GM12865 (cell line): Measurements from ENCODE around the gene SEMA5A.

Experiments used
- DNase-seq: peaks from one replicate; pipeline ENCODE4 v3.0.0; 2010; ENCODE audit warnings: low read depth
- H3K4me3 ChIP-seq: 2 replicates; pipeline ENCODE4 v1.5.1; 2011; ENCODE audit warnings: mild to moderate bottlenecking, low read depth, low read length, control low read depth
- TF ChIP-seq, protein P1 (sequence below): IDR thresholded peaks from 2 replicates; pipeline ENCODE4 v1.5.1; 2011; ENCODE audit warnings: low read length, control low read depth, low read depth, inconsistent platforms; ENCODE audit not compliant: insufficient read depth; ENCODE audit errors: missing control alignments

The SEMA5A gene

DNA sequence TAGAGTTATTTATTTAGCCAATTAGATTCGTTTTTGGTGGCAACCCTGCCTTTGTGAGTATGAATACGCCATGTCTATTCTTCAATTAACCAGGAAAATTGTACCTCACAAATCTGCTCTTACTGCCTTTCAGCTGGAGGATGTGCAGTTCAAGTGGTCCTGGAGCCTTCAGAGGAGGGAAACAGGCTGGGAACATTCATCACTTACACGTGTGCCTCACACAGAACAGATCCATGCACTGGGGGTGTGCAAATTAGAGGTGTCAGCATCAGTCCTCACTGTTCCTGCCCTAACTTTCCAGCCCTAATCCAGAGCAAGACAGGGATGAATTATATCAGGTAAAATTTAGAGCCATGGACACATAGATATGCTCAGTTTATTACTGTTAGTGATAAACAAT lies 65.4 kb downstream of the SEMA5A start:
- TF ChIP-seq, protein P1, sequence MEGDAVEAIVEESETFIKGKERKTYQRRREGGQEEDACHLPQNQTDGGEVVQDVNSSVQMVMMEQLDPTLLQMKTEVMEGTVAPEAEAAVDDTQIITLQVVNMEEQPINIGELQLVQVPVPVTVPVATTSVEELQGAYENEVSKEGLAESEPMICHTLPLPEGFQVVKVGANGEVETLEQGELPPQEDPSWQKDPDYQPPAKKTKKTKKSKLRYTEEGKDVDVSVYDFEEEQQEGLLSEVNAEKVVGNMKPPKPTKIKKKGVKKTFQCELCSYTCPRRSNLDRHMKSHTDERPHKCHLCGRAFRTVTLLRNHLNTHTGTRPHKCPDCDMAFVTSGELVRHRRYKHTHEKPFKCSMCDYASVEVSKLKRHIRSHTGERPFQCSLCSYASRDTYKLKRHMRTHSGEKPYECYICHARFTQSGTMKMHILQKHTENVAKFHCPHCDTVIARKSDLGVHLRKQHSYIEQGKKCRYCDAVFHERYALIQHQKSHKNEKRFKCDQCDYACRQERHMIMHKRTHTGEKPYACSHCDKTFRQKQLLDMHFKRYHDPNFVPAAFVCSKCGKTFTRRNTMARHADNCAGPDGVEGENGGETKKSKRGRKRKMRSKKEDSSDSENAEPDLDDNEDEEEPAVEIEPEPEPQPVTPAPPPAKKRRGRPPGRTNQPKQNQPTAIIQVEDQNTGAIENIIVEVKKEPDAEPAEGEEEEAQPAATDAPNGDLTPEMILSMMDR: no peak

DNA sequence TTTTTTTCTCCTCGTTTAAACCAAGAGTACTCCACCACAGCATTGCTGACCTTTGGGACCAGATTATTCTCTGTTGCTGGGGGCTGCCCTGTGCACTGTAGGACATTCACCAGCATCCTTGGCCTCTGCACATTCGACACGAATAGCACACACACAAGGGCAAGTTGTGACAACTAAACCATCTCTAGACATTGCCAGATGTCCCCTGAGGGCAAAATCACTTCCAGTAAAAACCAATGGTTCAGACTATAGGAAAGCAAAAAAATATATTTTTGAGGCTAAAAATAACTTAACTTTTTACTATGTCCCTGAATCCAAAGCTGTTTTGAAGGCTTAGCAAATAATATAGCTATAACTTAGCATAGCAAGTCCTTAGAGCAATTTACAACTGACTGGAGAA lies 65.9 kb downstream of the SEMA5A start:
- TF ChIP-seq, protein P1: no peak
- no peak for DNase-seq
- no peak overlapping the region for H3K4me3 ChIP-seq

More for the DNA sequence above, 65.4 kb downstream of the SEMA5A start:
- H3K4me3 ChIP-seq: no peak overlapping the region
- no peak for DNase-seq

DNA sequence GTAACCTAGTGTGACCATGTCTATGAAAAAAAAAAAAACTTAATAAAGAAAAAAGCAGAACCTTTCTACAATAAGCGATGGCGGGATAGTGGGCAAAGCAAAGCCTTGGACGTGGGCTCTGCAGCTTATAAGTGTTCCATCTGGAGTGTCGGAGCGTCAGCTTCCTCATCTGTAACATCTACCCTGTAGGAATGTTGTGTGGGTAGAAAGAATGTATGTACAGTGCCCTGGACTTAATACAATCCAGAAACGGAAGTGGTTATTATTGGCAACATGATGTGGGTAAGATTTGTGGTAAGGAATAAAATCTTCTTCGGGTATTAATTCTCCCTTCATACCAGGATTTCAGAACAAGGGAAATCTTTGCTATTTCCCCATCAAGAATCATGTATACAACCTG lies 66.5 kb downstream of the SEMA5A start:
- DNase-seq: no peak
- TF ChIP-seq, protein P1: no peak
- H3K4me3 ChIP-seq: no peak overlapping the region

DNA sequence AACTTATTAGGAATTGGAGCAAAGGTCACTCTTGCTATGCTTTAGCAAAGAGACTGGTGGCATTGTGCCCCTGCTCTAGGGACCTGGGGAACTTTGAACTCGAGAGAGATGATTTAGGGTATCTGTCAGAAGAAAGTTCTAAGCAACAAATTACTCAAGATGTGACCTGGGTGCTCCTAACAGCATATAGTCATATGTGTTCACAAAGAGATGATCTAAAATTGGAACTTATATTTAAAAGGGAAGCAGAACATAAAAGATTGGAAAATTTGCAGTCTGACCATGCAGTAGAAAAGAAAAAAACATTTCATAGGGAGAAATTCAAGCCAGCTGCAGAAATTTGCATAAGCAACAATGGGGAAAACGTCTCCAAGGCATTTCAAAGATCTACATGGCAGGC lies 68.3 kb downstream of the SEMA5A start:
- DNase-seq: no peak
- H3K4me3 ChIP-seq: no peak overlapping the region
- TF ChIP-seq, protein P1: no peak

DNA sequence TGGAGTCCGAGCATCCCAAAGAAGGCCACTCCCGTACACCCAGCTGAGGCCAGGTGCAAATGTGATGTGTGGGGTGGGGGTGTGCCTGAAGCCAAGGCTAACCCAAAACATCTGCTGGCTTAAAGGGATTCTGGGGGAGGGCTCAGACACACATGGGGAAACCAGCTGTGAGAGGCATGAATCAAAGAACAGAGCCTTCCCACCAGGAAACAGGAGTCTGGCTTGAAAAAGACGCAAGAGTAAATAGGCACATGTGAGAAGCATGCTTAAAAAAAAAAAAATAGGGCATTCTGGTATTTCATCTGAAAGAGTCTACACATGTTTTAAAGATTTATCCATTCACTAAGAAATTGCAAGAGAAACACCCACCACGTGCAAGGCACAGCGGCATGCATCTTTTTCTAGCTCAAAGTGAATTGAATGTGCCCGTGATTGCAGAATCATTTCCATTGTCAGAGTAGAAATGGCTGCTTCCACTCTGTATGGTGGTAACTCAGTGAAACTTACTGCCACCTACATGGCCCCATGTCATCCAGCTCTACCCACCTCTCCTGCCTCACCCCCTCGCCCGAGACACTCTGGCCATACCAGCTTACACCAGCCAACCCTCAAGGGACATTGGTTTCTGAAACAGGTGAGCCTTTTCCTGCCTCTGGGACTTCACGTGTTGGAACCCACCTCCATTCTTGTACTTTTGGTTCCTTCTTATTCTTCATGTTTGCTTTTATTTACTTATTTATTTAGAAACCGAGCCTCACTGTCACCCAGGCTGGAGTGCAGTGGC lies 71.5 kb downstream of the SEMA5A start:
- H3K4me3 ChIP-seq: no peak overlapping the region
- TF ChIP-seq, protein P1: no peak
- no peak for DNase-seq

DNA sequence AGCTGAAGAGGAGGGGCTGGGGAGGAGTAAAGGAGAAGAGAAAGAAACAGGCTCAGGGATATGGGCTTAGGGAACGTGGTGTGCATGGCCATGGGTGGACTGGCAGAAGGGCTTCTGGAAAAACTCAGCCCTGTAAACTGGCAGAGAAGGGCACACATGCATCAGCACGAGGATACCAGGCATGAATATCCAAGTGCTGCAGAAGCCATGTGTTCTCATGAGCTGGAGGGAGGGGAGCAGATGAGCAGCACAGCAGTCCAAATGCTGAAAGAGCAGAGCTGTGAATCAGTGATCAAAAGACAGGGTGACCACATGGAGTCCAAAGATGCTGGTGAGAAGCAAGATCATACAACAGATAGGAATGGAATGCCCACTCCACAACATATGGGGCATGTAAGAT lies 72.3 kb downstream of the SEMA5A start:
- H3K4me3 ChIP-seq: no peak overlapping the region
- TF ChIP-seq, protein P1: no peak
- no peak for DNase-seq

DNA sequence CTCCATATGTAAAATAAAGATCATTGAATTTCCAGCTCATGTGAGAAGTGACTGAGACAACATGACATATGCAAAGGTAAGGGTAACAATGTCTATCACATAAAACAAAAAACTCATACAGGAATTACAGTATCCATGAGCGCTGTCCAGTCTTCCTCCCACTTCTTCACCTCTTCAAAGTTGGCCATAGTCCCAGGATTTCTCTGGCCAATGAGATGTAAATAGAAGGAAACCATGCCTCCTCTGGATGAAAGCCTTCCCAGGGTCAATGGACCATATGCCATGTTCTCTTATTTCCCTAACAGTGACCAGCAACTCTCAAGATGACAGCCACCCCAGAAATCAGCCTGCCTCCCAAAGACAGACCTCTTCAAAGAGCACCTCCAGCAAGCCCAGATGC lies 75.5 kb downstream of the SEMA5A start:
- no peak overlapping the region for H3K4me3 ChIP-seq
- TF ChIP-seq, protein P1: no peak
- DNase-seq: no peak
